Embryonic facial prominence (tissue), 1 donor: Measurements from ENCODE around the gene HSPA2.
"Not testable (repeated sequence)": the region's sequence is repeated elsewhere in the genome, so short reads cannot be mapped to it uniquely, and the experiment has no call there.

ENCODE experiments used
- DNase-seq: peaks from one replicate; pipeline ENCODE4 v3.0.0-alpha.2; 2016; ENCODE audit errors: extremely low spot score

Gene HSPA2

DNA sequence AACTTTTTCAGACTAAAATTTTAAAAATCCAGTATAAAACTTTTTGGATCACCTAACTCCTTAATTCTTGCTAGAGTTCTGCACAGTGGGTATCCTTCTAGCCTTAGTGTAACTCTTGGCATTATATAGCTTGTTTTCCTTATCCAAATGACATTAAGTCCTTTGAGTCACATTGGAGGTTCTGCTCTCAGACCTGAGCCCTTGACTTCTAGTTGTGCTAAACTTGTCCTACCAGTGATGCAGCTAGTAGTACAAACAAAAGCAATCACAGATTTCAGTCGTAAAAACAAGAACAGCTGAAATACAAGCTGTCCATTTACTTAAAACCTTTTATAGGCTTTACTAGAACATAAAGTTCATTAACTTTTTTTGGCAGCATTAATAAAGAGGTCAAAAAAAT is 25.5 kb upstream of the HSPA2 start:
- DNase-seq = no peak

DNA sequence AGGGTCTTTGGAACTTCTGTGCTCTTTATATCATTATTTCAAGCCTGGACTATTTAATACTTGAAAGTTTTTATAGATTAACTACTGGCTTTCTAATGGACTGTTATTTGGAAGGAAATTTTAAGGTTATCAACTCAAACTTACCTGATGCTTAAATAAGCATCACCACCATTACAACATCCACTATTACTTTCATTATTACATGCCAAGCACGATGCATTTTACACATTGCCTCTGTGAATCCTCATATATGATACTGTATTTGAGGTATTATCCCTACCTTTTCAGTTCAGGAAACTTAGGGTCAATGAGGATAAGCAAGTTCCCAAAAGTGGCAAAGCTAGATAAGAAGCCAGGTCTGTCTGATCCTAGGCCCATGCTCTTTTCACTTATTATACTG is 23.6 kb upstream of the HSPA2 start:
- DNase-seq = no peak

DNA sequence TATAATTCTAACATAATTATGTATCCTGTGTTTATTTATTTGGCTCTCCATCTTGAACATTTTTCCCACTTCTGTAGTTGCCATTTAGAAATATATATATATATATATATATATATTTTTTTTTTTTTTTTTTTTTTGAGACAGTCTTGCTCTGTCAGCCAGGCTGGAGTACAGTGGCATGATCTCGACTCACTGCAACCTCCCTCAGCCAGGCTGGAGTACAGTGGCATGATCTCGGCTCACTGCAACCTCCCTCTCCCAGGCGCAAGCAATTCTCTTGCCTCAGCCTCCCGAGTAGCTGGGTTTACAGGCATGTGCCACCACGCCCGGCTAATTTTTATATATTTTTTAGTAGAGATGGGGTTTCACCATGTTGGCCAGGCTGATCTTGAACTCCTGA is 22.9 kb upstream of the HSPA2 start:
- not testable (repeated sequence) for DNase-seq

DNA sequence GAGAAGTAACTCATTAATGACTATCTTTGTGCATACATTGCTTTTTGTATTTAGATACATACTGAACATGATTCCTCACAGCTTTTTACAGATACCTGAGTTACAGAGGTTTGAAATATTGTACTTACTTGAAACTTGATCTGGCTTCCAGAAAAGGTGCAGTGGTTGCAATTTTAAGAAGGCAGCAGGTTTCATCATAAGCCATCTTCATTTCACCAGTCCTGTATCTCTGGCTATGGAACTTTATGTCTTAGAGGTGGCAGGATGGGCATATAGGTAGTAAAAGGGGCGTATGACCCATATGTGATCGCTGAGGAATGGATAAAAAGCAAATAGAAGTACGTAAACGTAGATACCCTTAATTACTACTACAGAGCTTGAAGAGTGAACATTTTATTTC is 22.3 kb upstream of the HSPA2 start:
- no peak for DNase-seq

DNA sequence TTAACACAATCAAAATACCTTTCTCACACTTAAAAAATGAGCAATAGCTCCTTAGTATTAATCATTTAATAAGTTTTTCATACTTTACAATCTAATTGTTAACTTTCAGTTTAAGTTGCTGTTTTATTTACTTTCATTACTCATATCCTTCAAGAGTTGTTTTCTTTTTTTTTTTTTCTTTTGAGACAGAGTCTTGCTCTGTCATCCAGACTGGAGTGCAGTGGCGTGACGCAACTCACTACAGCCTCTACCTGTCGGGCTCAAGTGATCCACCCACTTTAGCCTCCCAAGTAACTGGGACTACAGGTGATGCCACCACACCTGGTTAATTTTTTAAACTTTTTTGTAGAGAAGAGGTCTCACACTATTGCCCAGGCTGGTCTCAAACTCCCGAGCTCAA is 19.8 kb upstream of the HSPA2 start:
- no peak for DNase-seq

DNA sequence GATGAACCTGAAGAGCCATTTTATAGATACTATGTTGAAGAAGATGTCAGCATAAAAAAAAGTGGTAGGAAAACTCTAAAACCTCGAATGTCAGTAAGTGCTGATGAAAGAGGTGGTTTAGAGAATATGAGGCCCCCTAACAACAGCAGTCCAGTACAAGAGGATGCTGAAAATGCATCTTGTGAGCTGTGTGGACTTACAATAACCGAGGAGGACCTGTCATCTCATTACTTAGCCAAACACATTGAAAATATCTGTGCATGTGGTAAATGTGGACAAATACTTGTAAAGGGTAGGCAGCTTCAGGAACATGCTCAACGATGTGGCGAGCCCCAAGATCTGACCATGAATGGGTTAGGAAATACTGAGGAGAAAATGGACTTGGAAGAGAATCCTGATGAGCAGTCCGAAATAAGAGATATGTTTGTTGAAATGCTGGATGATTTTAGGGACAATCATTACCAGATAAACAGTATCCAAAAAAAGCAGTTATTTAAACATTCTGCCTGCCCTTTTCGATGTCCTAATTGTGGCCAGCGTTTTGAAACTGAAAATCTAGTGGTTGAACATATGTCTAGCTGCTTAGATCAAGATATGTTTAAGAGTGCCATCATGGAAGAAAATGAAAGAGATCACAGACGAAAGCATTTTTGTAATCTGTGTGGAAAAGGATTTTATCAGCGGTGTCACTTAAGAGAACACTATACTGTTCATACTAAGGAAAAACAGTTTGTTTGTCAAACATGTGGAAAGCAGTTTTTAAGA is 17.8 kb upstream of the HSPA2 start:
- no peak for DNase-seq

DNA sequence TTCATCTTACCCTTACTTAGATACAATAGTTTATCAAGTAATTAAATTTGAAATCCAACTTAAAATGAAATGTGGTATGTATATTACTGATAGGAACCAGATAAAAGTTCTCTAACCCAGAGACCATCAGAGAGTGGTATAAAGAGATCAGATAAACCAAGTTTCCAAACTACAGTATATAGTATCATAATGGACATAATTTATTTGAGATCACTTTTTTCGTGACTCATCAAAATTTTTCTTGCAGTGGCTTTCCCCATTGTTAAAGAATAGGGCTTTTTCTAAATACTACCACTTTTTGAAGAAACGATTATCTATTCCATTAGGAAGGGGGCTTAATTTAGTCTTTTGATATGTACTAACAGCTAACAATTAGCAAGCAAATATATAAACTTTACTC is 15.2 kb upstream of the HSPA2 start:
- DNase-seq = no peak

DNA sequence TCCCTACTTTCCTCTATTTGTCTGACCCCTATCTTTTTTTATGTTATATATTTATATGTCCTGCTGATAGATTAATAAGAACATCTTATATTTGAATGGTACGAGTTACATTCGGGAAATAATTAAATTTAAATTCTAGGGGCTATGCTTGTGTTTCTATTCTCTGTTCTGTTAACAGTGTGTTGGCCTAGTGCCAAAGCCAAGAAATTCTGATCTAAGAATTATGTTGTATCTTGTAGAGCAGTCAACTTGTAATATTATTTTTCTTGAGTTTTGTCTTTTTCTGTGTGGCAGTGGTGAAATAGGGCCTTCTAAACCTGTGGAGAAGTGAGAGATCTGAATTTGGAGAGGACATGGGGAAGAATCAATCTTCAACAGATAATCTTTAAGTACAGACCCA is 9.0 kb upstream of the HSPA2 start:
- no peak for DNase-seq

DNA sequence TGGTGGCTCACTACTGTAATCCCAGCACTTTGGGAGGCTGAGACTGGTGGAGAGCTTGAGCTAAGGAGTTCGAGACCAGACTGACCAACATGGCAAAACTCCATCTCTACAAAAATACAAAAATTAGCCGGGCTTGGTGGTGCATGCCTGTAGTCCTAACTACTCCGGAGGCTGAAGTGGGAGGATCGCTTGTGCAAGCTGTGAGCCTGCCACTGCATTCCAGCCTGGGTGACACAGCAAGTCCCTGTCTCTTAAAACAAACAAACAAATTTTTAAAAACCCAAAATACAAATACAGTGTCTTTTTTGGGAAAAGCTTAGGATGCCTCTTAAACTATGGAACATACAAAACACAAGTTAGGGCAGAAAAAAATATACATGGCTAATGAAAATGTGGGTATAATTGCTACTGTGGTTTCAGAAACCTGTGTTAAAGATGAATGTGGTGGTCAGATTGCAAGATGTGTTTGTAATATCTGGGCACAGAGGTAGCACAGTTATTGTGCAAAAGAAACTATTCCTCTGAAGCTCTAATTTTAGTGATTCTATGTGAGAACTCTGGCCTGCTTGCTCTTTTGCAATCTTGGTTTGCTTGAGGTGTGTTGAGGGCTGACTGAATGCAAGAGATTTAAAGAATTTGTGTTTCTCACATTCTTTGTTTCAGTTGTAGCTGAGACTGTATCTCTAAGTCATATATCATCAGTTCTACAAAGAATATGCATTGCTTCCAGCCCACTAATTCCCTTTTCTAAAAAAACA is 3.9 kb upstream of the HSPA2 start:
- DNase-seq = no peak

DNA sequence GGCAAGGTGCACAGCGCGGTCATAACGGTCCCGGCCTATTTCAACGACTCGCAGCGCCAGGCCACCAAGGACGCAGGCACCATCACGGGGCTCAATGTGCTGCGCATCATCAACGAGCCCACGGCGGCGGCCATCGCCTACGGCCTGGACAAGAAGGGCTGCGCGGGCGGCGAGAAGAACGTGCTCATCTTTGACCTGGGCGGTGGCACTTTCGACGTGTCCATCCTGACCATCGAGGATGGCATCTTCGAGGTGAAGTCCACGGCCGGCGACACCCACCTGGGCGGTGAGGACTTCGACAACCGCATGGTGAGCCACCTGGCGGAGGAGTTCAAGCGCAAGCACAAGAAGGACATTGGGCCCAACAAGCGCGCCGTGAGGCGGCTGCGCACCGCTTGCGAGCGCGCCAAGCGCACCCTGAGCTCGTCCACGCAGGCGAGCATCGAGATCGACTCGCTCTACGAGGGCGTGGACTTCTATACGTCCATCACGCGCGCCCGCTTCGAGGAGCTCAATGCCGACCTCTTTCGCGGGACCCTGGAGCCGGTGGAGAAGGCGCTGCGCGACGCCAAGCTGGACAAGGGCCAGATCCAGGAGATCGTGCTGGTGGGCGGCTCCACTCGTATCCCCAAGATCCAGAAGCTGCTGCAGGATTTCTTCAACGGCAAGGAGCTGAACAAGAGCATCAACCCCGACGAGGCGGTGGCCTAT is 875 bp downstream of the HSPA2 start:
- DNase-seq = no peak

DNA sequence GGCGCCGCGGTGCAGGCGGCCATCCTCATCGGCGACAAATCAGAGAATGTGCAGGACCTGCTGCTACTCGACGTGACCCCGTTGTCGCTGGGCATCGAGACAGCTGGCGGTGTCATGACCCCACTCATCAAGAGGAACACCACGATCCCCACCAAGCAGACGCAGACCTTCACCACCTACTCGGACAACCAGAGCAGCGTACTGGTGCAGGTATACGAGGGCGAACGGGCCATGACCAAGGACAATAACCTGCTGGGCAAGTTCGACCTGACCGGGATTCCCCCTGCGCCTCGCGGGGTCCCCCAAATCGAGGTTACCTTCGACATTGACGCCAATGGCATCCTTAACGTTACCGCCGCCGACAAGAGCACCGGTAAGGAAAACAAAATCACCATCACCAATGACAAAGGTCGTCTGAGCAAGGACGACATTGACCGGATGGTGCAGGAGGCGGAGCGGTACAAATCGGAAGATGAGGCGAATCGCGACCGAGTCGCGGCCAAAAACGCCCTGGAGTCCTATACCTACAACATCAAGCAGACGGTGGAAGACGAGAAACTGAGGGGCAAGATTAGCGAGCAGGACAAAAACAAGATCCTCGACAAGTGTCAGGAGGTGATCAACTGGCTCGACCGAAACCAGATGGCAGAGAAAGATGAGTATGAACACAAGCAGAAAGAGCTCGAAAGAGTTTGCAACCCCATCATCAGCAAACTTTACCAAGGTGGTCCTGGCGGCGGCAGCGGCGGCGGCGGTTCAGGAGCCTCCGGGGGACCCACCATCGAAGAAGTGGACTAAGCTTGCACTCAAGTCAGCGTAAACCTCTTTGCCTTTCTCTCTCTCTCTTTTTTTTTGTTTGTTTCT is 1.7 kb downstream of the HSPA2 start:
- DNase-seq = no peak

DNA sequence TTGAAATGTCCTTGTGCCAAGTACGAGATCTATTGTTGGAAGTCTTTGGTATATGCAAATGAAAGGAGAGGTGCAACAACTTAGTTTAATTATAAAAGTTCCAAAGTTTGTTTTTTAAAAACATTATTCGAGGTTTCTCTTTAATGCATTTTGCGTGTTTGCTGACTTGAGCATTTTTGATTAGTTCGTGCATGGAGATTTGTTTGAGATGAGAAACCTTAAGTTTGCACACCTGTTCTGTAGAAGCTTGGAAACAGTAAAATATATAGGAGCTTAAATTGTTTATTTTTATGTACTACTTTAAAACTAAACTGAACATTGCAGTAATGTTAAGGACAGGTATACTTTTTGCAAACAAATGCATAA is 2.3 kb downstream of the HSPA2 start:
- DNase-seq = no peak

DNA sequence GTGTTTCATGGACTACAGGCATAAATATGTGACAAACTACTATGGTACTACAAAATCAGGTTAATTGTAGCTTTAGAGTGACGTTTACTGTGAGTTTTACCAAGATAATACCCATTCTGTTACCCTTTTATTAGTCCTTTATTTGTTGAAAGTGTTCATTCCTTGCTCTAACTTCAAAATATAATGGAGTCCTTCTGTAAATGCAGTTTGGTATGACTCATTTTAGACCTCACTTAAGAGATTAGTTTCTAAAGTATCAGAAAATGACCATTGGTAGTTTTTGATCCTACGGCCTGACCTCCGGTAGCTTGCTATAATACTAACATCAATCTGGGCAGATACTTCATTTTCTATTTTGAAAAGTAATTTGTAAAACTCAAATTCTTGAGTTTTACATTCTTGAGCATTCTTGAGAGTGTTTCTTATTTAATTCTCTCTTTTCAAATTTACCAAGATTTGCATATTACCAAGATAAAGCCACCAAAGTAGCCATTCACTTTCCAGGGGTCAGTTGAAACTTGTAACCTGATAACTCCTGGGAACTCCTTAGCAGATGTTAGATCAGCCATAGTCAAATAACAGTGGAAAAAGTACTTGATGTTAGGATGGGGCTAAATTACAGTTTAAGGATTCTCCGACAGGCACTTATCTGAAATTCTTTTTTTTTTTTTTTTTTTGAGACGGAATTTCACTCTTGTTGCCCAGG is 4.2 kb downstream of the HSPA2 start:
- DNase-seq = no peak

DNA sequence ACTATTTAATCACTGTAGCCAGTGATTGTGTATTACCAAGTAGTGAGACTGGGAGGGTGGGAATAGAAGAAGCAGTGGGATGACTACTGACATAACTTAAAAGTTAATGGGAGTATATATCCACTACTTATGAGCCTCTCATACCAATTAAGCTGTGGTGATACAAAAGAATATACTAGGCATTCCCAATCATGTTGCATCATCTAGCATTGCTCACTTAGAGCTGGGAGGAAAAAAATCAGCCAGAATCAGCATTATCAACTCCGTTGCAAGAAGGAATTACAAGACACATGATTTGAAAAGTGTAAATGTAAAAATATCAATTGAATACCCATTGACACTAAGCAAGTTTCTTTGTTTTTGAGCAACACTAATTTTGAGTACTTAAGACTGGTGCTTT is 8.5 kb downstream of the HSPA2 start:
- no peak for DNase-seq

DNA sequence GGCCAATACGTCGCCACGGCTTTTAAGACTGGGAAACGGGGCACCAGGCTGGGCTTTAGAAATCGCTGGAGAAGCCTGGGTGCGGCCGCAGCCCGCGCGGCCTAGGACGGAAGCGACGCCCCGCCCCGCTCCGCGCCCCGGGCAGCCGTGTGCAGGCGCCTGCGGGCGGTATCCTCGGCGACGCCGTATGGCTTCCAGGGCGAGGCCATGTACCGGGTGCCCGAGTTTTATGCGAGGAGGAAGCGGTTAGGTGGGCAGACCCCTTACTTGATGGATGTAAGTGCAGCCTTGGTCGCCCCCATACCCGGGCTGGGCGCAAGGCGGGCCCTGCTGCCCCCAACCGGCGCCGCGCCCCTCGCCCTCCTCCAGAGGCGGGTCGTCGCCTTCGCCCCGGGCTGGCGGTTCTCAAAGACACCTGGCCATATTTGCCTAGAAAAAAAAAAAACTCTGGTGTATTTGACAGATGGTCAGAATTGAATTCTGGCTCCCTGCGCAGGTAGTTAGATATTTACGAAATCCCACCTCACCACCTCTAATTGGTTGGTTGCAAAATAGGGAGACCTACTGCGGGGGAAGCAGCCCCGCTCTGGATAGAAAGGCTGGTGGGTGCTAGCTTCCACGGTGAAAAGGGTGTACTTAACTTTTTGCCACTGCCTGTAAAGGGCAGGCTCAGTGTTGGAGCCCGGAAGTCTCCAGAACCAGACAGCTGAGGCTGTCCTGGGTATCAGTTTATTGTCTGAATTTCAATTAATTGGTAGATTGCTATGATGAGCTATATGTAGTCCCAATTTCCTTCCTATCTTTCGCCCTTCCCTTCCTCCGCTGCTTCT is 9.5 kb downstream of the HSPA2 start, which contains the start of gene PPP1R36:
PPP1R36 (plus strand) TSS at position 171 of the 830 bp plus-strand sequence; CDS start at position 208, 37 bp downstream.
- DNase-seq = no peak

DNA sequence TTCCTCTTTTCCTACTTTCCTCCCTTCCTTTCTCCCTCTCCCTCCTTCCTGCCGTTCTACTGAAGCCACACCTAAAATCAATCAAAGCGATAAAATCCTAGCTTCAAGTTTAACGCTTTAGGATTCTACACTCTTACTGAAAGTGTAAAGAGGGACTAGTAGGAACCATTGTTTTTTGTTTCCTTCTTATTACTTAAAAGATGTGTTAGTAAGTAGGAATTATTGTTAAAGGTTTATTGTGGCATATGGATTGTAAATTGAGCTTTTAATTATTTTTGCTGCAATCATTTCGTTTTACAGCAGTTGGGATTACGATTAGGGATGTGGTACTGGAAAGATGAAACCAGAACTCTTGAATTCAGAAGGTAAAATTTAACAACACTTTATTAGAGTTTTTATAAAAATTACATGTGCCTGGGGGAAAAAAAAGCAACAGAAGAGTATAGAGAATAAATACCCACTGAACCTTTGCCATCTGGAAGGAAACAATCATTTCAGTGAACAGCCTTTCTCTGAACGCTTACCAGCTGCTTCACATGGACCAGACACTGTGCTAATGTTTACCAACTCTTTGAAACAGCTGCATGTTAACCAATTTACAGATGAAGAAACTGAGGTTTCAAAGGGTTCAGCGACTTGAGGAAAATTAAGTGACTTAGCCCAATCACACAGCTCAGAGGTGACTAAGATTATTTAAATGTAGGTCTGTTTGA is 10.2 kb downstream of the HSPA2 start:
- no peak for DNase-seq

DNA sequence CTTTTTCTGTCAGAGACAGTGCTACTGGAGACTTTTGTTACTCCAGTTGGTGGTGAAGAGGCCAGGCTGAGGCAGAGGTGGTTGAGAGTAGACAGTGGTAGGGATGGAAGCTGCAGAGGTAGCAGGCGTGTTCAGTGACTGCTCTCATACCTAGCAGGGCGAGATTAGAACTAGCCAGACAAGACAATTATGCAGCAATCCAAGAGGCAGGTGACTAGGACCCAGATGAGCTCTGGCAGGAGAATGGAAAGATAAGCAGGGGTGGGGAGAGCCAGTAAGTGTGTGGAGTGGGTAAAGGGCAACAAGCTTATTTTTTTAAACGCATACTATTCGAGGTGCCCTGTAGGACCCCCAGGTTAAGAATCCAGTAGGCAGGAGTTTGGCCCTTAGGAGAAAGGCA is 14.0 kb downstream of the HSPA2 start:
- no peak for DNase-seq

DNA sequence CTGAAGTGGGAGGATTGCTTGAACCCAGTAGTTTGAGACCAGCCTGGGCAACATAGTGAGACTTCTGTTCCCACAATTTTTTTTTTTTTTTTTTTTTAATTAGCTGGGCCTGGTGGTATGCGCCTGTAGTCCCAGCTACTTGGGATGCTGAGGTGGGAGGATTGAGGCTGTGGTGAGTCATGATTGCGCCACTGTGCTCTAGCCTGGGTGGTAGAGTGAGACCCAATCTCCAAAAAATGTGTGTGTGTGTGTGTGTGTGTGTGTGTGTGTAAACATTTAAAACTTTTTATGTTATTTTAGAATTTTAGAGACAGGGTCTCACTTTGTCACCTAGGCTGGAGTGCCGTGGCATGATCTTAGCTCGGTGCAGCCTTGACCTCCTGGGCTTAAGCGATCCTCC is 16.0 kb downstream of the HSPA2 start:
- no peak for DNase-seq

DNA sequence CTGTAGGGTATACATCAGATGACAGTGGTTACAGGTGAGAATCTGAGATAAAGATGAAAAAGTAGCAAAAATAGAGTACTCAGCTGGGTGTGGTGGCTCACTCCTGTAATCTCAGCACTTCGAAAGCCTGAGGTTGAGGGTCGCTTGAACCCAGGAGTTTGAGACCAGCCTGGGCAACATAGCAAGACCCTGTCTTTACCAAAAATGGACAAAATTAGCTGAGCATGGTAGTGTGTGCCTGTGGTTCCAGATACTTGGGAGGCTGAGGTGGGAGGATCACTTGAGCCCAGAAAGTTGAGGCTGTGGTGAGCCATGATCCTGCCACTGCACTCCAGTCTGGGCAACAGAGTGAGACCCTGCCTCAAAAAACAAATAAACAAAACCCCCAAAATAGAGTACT is 17.7 kb downstream of the HSPA2 start:
- not testable (repeated sequence) for DNase-seq

DNA sequence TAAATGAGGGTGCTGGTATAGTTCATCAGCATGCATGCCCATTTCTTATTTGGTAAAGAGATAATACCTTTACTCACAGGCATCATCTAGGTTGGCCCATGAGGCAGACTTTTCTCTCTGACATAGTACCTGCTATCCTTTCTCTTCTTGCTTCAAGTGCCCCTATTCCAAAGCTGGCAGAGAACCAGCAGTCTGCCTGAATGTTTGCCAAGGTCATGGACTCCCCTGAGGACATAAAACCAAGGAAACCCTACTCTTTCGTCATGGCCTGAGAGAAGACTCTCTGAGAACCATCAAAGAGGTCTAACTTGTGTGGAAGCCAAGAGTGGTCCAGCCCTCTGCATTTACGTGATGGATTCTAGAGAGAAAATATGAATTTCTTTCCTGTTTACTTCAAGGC is 21.1 kb downstream of the HSPA2 start:
- no peak for DNase-seq
